NT2/D1 (cell line): Measurements from ENCODE around the gene FLYWCH1.

Source experiments
- DNase-seq: peaks from one replicate; pipeline ENCODE4 v3.0.0-alpha.2; 2011; ENCODE audit warnings: low read depth, low spot score
- H3K27me3 ChIP-seq: 2 replicates; pipeline ENCODE4 v1.6.0; 2011; ENCODE audit warnings: mild to moderate bottlenecking; ENCODE audit not compliant: insufficient read length, insufficient read depth
- H3K36me3 ChIP-seq: 2 replicates; pipeline ENCODE4 v1.6.1; 2011; ENCODE audit warnings: mild to moderate bottlenecking, low read length, mixed read lengths; ENCODE audit not compliant: insufficient read depth, insufficient read length
- H3K4me1 ChIP-seq: 2 replicates; pipeline ENCODE4 v1.5.1; 2011; ENCODE audit not compliant: insufficient read depth, insufficient read length
- H3K4me3 ChIP-seq: 2 replicates; pipeline ENCODE4 v1.5.1; 2011; ENCODE audit warnings: low read depth; ENCODE audit not compliant: insufficient read length
- H3K9ac ChIP-seq: 2 replicates; pipeline ENCODE4 v1.6.0; 2011; ENCODE audit warnings: low read depth; ENCODE audit not compliant: insufficient read length
- H3K9me3 ChIP-seq: 2 replicates; pipeline ENCODE4 v1.5.1; 2011; ENCODE audit warnings: mild to moderate bottlenecking, low read length; ENCODE audit not compliant: insufficient read depth
- SUZ12 ChIP-seq: IDR thresholded peaks from 2 replicates; pipeline ENCODE4 v1.6.1; 2011; ENCODE audit not compliant: insufficient read length, insufficient read depth; ENCODE audit errors: extremely low read depth
- YY1 ChIP-seq: IDR thresholded peaks from 2 replicates; pipeline ENCODE4 v1.6.1; 2011; ENCODE audit not compliant: insufficient read length, insufficient read depth
- ZNF274 ChIP-seq: IDR thresholded peaks from 2 replicates; pipeline ENCODE4 v1.6.1; 2011; ENCODE audit warnings: mild to moderate bottlenecking, low read depth, low read length

FLYWCH1 gene

GRCh38 chr16:2884041-2884451 is 27.7 kb upstream of the FLYWCH1 start:
- H3K27me3 ChIP-seq: peaks cover 13% of the 10 kb centered on the region
- peak overlapping the region; percentile 90 for H3K9ac ChIP-seq
- H3K4me3 ChIP-seq: peak overlapping the region; percentile 90
- peaks cover 5% of the 10 kb centered on the region for H3K4me1 ChIP-seq
- TF ChIP-seq YY1: no peak
- TF ChIP-seq ZNF274: no peak
- no peak for TF ChIP-seq SUZ12
- H3K9me3 ChIP-seq: peaks cover 11% of the 10 kb centered on the region
- no peak for DNase-seq
- no peaks in the 10 kb centered on the region for H3K36me3 ChIP-seq

- H3K9ac ChIP-seq: no peak overlapping the region
- no peak for TF ChIP-seq YY1
- no peak for TF ChIP-seq ZNF274
- no peak for TF ChIP-seq SUZ12
- H3K4me1 ChIP-seq: peaks cover 20% of the 10 kb centered on the region
Observed at GRCh38 chr16:2894231-2894630, 17.5 kb upstream of the FLYWCH1 start.

DNA sequence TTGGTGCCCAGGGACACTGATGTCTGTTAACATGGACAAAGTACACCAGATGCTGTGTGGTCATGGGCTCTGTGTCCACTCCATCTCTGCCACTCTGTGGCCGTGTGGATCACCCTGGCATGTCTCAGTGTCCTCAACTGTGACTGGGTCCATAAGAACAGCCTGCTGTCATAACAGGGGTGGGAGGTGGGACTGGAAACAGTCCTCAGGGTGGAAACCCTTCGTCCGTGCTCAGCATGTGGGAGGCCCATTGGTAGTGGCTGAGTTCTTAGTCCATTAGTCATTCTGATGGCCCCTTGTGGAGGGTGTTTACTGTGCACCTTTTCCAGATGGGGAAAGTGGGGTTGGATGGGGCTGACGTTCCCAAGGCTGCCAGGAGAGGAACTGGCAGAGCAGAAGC is 15.9 kb upstream of the FLYWCH1 start:
- no peak overlapping the region for H3K4me3 ChIP-seq
- TF ChIP-seq ZNF274 (no peak), YY1 (no peak), SUZ12 (no peak)
- H3K4me1 ChIP-seq: peaks cover 20% of the 10 kb centered on the region
- peaks cover 34% of the 10 kb centered on the region for H3K36me3 ChIP-seq
- no peaks in the 10 kb centered on the region for H3K27me3 ChIP-seq
- no peak overlapping the region for H3K9ac ChIP-seq
- no peak for DNase-seq
- H3K9me3 ChIP-seq: no peaks in the 10 kb centered on the region

More at GRCh38 chr16:2894231-2894630, 17.5 kb upstream of the FLYWCH1 start:
- Histone ChIP-seq H3K9me3 (no peaks in the 10 kb centered on the region), H3K27me3 (no peaks in the 10 kb centered on the region), H3K4me3 (no peak overlapping the region), H3K36me3 (peaks cover 27% of the 10 kb centered on the region)
- DNase-seq: no peak

GRCh38 chr16:2896480-2897010 is 15.2 kb upstream of the FLYWCH1 start:
- no peaks in the 10 kb centered on the region for H3K9me3 ChIP-seq
- H3K9ac ChIP-seq: no peak overlapping the region
- TF ChIP-seq ZNF274: no peak
- TF ChIP-seq YY1: no peak
- no peak for TF ChIP-seq SUZ12
- H3K36me3 ChIP-seq: peaks cover 34% of the 10 kb centered on the region
- H3K4me1 ChIP-seq: peaks cover 17% of the 10 kb centered on the region
- no peak overlapping the region for H3K4me3 ChIP-seq
- H3K27me3 ChIP-seq: no peaks in the 10 kb centered on the region
- DNase-seq: no peak

GRCh38 chr16:2897110-2897509 is 14.6 kb upstream of the FLYWCH1 start:
- peaks cover 17% of the 10 kb centered on the region for H3K4me1 ChIP-seq
- TF ChIP-seq YY1: no peak
- no peak for TF ChIP-seq SUZ12
- TF ChIP-seq ZNF274: no peak
- H3K9me3 ChIP-seq: no peaks in the 10 kb centered on the region
- no peak overlapping the region for H3K9ac ChIP-seq
- peaks cover 34% of the 10 kb centered on the region for H3K36me3 ChIP-seq
- no peaks in the 10 kb centered on the region for H3K27me3 ChIP-seq
- DNase-seq: no peak
- no peak overlapping the region for H3K4me3 ChIP-seq

GRCh38 chr16:2898831-2899563 is 12.7 kb upstream of the FLYWCH1 start:
- peaks cover 17% of the 10 kb centered on the region for H3K4me1 ChIP-seq
- H3K27me3 ChIP-seq: no peaks in the 10 kb centered on the region
- H3K4me3 ChIP-seq: no peak overlapping the region
- H3K9me3 ChIP-seq: no peaks in the 10 kb centered on the region
- TF ChIP-seq SUZ12 (no peak), YY1 (no peak), ZNF274 (no peak)
- DNase-seq: no peak
- H3K9ac ChIP-seq: peak overlapping the region; percentile 34
- H3K36me3 ChIP-seq: peaks cover 34% of the 10 kb centered on the region

GRCh38 chr16:2899564-2900072 is 12.1 kb upstream of the FLYWCH1 start:
- Histone ChIP-seq H3K9ac (no peak overlapping the region), H3K36me3 (peaks cover 34% of the 10 kb centered on the region), H3K27me3 (no peaks in the 10 kb centered on the region), H3K9me3 (no peaks in the 10 kb centered on the region), H3K4me3 (no peak overlapping the region), H3K4me1 (peaks cover 17% of the 10 kb centered on the region)
- no peak for DNase-seq
- TF ChIP-seq YY1 (no peak), SUZ12 (no peak), ZNF274 (no peak)
